Hindlimb muscle (tissue), 1 donor: ENCODE data around the gene TSR1. TPM values are rescaled to one million over a fixed set of nuclear protein-coding genes. Genes with fewer than 3 reads are reported as not detected.
A peak's percentile ranks its signal among the peaks of the same experiment; 100 is the strongest.

Experiments
- DNase-seq: peaks from one replicate; pipeline ENCODE4 v3.0.0-alpha.2; 2013
- polyA plus RNA-seq: library from polyadenylated mRNA; unstranded; fragments of 120-200 nt; gene quantifications from one replicate; pipeline ENCODE4 v1.2.1, GENCODE V29; 2013; ENCODE audit not compliant: insufficient read length

Gene TSR1
- polyA plus RNA-seq: 38.2 TPM

- peak; percentile 94 for DNase-seq
Measured at GRCh38 chr17:2336215-2336851, at the start of gene TSR1. Gene TSR1, minus strand, starts transcription at chr17:2336457. Its CDS starts 30 bp downstream, at chr17:2336427.

- no peak for DNase-seq
Measured at GRCh38 chr17:2385240-2386210, 49.3 kb upstream of the TSR1 start.

GRCh38 chr17:2384439-2385127 lies 48.3 kb upstream of the TSR1 start:
- DNase-seq: no peak

- DNase-seq: no peak
Measured at GRCh38 chr17:2383628-2384167, 47.4 kb upstream of the TSR1 start.

DNA sequence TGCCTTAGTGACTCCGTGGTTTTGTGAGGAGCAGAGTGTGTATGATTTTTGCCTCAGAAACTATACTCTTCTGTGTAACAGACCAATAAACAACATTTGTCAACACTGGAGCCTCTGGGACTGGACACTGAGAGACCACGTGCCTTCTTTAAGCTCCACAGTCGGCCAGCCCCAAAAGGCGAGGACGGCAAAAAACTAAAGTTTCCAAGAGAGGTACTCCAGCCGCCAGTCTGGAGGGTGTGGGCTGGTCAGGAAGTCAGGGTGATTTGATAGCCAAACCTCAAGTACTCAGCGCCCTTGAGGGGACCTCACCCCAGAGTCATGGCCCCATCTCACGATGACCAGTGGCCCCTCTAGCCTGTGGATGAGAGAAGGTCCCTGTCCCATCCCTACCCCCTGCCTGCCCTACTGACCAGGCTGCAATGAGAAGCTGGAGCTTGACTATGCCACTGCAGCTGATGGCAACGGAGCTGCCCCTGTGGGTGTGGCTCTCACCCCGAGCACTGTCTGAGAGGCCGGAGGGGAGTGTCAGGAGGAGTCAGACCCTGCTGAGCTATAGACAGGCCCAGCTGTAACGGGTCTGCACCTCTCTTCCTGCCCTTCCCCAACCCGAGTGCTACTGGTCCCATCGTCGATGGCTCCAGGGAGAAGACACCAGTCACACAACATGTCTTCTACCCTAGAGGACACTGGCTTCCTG lies 44.8 kb upstream of the TSR1 start:
- no peak for DNase-seq

DNA sequence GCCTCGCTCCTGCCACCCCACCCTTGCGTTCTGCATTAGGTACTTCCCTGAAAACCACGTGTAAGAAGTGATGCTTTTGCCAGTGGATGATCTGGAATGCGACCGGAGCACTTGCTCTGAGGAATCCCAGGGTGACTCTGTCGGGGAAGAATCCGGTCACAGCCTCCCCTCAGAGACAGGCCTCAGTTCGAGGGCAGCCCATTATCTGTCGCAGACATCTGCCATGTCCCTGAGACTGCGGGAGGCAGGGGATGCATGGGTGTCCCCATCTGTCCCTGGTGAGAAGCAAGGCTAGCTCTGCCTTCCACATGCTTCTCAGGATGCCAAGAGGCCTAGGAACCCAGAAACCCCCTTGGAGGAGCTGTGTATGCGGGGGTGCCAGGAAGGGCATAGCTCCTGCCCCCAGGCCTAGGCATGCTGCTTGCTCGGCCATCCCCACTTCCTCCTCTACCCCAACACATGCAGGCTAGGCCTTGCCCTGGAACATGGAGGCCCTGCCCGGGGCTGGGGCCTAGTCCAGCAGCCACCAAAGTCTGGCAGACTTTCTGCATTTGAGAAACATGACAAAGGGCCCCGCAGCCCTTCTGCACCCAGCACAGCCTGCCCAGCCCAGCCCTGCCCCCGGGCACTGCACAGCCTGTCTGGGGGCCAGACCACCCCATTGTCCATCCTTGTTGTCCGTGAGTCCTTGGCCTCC lies 44.1 kb upstream of the TSR1 start:
- DNase-seq: no peak

GRCh38 chr17:2379489-2380225 lies 43.4 kb upstream of the TSR1 start:
- DNase-seq: no peak

GRCh38 chr17:2378905-2379304 lies 42.6 kb upstream of the TSR1 start:
- no peak for DNase-seq

GRCh38 chr17:2377659-2378058 lies 41.4 kb upstream of the TSR1 start:
- DNase-seq: no peak

DNA sequence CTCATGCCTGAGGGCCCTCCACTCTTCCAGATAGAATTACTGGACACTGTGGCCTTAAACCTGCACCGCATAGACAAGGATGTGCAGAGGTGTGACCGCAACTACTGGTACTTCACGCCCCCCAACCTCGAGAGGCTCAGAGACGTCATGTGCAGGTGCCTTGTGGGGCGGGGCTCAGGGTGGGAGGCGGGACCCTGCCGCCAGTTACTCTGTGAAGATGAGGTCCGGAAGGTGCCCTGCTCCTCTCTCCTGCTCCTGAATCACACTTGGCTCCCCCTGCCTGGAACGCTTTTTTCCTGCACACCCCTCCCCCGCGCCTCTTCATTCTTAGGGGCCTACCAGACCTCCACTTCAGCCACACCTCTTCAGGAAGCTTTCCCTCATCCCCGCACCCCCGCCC lies 39.9 kb upstream of the TSR1 start:
- no peak for DNase-seq

DNA sequence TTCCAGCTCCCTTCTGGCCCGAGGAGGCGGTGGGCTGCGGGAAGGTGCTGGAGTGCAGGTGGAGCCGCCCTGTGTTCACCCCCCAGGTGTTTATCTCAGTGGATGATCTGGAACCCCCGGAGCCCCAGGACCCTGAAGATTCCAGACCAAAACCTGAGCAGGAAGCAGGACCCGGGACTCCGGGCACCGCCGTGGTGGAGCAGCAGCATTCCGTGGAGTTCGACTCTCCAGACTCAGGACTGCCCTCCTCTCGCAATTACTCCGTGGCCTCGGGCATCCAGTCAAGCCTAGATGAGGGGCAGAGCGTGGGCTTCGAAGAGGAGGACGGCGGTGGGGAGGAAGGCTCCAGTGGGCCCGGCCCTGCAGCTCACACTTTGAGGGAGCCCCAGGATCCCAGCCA lies 39.1 kb upstream of the TSR1 start:
- DNase-seq: no peak

- no peak for DNase-seq
Measured at GRCh38 chr17:2374549-2375285, 38.5 kb upstream of the TSR1 start.

DNA sequence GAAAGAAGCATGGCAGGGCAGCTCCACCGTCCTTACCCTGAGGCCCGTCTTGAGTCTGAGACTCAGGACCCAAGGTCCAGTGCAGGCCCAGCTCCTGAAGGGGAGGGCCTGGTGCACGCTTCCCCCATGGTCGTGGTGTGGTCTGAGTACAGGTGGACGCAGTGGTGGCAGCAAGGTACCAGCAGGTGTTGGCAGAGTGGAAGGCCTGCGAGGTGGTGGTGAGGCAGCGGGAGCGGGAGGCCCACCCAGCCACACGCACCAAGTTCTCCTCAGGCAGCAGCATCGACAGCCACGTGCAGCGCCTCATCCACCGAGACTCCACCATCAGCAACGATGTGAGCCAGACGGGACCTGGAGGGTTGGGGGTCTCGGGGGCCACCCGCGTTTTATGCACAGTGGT lies 36.9 kb upstream of the TSR1 start:
- no peak for DNase-seq

DNA sequence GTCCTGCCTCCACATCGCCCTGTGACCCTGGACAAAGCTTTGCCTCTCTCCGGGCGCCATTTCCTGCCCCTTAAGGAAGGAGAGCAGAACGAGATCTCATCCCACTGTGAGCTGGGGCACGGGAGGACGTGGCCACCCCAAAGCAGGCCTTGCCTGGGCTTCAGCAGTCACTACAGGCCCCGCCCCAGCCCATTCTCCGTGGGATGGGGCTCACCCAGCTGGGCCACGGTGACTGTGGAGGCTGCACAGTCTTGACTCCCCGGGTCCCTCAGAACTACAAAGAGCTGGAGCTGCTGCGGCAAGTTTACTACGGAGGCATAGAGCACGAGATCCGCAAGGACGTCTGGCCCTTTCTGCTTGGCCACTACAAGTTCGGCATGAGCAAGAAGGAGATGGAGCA lies 36.4 kb upstream of the TSR1 start:
- no peak for DNase-seq

DNA sequence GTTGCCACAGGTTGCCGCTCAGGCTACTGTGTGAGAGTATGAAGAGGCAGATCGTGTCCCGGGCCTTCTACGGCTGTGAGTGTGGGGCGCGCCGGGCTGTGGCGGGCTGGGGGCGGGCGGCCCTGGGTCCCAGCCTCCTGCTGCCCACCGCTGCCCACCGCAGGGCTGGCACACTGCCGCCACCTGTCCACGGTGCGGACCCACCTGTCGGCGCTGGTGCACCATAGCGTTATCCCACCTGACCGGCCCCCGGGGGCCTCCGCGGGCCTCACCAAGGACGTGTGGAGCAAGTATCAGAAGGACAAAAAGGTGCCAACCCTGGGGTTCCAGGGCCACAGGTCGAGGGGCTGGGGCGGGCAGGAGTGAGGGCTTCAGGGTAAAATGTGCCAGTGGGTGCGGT lies 35.9 kb upstream of the TSR1 start:
- DNase-seq: no peak

- no peak for DNase-seq
Measured at GRCh38 chr17:2371183-2372130, 35.2 kb upstream of the TSR1 start.

- DNase-seq: no peak
Measured at GRCh38 chr17:2370211-2370589, 33.9 kb upstream of the TSR1 start.

DNA sequence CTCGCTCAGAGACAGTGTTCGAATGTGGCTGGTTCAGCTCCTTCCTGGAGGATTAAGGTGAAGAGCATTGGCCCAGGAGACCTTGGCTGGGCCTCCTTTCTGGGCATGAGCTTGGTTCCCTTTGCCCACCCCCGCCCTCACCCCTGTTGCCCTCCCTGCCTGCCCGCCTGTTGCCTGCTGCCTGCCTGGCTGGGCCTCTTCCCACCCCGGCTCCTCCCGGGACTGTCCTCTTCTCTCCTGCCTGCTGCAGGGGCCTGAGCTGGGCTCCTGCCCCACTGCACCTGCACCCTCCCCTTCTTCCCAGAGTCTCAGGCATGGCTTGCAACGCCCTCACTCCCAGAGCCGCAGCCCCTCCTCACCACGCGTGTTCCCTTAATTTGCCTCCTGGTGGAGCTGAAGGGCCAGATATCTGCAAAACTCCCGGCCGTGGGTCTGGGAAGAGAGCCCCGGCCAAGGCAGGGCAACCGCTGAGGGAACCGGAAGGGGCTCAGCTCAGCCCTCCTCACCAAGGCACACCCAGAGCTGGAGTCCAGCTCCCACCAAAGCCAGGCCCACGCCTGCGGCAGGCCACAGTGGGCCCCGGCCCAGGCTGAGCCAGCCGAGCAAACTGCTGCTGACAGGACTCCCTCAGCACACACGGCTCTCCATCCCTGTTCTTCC lies 33.4 kb upstream of the TSR1 start:
- no peak for DNase-seq

DNA sequence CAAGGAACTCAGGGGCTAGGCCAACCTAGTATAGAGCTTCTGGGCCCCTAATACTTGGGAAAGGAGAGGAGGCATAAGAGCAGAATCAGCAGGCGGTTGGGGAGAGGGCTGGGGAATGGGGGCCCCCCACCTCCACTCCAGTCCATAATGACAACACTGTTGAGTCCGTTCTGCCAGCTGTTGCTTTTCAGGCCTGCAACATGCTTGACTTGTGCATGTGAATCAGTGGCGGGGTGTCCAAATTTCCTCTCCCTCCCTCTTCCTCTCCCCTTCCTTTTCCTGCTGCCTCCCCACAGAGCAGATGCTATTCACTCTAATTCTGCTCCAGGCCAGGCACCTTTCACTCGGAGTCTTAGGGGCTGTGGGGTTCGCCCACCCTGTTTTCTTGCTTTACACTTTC lies 32.8 kb upstream of the TSR1 start:
- DNase-seq: no peak
